Measurements from ENCODE around the gene FOXL2NB.

The FOXL2NB gene

DNA sequence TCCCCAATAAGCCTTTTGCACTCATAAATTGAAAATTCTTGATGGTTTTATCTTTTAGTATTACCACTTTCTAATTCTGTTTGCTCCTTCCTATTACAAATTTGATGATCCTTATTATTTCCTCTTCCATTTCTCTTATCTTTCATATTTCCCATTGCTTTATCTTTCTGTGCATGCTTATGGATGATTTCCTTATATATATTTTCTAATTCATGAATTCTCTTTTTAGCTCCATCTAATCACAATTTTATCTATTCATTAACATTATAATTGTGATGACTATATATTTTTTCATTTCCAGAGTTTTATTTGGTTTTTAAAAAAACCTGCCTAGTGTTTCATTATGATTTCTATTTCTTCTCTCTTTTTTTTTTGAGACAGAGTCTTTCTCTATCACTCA lies 17.9 kb downstream of the FOXL2NB start:
- H3K27ac ChIP-seq: no peak overlapping the region
- TF ChIP-seq, protein P1, sequence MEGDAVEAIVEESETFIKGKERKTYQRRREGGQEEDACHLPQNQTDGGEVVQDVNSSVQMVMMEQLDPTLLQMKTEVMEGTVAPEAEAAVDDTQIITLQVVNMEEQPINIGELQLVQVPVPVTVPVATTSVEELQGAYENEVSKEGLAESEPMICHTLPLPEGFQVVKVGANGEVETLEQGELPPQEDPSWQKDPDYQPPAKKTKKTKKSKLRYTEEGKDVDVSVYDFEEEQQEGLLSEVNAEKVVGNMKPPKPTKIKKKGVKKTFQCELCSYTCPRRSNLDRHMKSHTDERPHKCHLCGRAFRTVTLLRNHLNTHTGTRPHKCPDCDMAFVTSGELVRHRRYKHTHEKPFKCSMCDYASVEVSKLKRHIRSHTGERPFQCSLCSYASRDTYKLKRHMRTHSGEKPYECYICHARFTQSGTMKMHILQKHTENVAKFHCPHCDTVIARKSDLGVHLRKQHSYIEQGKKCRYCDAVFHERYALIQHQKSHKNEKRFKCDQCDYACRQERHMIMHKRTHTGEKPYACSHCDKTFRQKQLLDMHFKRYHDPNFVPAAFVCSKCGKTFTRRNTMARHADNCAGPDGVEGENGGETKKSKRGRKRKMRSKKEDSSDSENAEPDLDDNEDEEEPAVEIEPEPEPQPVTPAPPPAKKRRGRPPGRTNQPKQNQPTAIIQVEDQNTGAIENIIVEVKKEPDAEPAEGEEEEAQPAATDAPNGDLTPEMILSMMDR (conservative IDR thresholded peaks at IDR 0.05): no peak

DNA sequence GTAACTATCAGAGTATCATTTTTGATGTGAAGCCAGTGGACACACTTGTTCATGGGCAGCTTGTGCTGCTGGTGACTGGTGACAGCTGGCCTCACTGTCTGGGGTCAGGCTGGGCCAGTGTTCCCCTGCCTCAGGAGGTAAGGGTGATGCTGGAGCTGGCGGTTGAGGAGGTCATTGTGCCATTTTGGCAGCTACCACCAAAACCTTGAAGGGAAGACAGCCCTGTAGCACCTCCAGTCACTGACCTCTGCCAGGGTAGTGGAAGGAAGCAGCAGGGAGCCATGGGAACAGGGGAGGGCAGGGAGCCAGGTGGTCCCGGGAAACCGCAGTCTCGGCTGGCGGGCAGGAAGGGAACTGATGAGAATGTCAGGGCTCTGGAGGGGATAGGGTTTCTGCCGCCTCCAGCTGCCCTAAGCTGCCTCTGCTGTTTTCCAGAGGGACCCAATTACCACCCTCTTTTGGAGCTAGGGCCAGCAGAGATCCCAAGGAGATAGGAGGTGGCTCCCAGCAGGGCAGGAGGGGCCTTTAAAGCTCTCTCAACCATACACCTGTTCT lies 24.8 kb downstream of the FOXL2NB start:
- no peak overlapping the region for H3K27ac ChIP-seq
- TF ChIP-seq, protein P1 (conservative IDR thresholded peaks at IDR 0.05): no peak

DNA sequence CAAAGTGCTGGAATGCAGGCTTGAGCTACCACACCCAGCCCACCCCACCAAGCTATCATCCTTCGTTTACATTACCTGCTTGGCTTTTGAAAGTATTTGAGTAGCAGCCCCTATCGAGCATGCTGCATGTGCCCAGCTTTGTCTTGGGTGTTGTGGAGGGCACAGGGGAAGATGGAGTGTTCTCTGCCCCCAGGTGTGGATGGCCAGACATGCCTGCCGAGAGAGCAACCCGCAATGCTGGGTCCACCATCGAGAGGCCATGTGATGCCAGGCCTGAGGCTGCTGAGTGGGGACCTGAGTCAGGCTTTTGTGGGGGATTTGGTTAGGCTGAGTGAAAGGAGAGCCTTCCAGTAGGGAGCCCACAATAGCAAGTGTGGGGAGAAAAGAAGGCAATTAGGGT lies 25.9 kb downstream of the FOXL2NB start:
- TF ChIP-seq, protein P1 (conservative IDR thresholded peaks at IDR 0.05): no peak
- H3K27ac ChIP-seq: no peak overlapping the region

GRCh38 chr3:138974462-138974861 lies 27.4 kb downstream of the FOXL2NB start:
- H3K27ac ChIP-seq: no peak overlapping the region
- TF ChIP-seq, protein P1 (conservative IDR thresholded peaks at IDR 0.05): no peak

DNA sequence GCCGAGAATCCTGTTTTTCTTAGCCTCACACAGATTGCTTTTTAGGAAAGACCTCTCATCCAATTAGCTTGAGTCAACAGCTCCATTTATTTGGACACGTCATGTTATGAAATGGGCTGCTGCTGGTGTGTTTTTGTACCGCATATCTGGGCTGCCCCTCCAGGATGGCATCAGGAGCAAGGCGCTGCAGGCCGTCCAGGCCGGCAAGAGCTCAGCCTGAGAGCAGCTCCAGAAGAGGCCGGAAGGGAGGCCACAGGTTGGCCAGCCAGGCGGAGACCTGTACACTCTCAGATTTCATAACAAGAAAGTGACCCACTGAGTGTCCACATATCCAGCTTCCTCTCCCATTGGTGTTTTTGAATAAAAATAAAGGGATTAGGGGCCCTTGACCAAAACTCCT lies 28.3 kb downstream of the FOXL2NB start:
- H3K27ac ChIP-seq: no peak overlapping the region

GRCh38 chr3:138976047-138976446 lies 29.0 kb downstream of the FOXL2NB start:
- TF ChIP-seq, protein P1 (conservative IDR thresholded peaks at IDR 0.05): no peak
- no peak overlapping the region for H3K27ac ChIP-seq

More for the DNA sequence above, 28.3 kb downstream of the FOXL2NB start:
- TF ChIP-seq, protein P1 (conservative IDR thresholded peaks at IDR 0.05): no peak

DNA sequence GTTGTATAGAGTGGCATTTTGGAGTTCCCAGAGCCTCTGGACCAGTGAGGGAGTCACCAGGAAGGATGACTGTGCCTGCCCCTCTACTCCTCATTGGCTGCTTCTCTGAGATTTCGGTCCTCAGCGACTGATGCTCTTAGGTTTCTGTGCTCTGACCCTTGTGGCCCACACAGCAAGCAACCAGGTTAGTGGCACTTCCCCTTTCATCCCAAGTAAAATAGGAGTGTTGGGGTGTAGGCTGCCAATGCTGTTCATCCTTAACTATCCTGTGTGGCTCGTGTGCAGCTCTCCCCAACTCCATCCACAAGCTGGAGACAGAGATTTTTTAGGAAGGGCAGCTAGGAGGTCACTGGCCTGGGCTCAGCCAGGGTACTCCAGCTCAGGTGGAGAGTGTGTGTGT lies 37.8 kb downstream of the FOXL2NB start:
- TF ChIP-seq, protein P1 (conservative IDR thresholded peaks at IDR 0.05): no peak

More for the DNA sequence above, 37.8 kb downstream of the FOXL2NB start:
- H3K27ac ChIP-seq: no peak overlapping the region

All from VCaP (cell line).